GM12892 (cell line): ENCODE results near the gene DHX9.

Experiments used
- POLR2A ChIP-seq: IDR thresholded peaks from 2 replicates; pipeline ENCODE4 v1.6.1; 2011; ENCODE audit warnings: low read depth, low read length, control low read depth
- POLR2AphosphoS5 ChIP-seq: IDR thresholded peaks from 2 replicates; pipeline ENCODE4 v1.6.1; 2011; ENCODE audit warnings: low read depth, low read length, control low read depth
- TAF1 ChIP-seq: IDR thresholded peaks from 2 replicates; pipeline ENCODE4 v1.6.1; 2011; ENCODE audit warnings: low read depth, mild to moderate bottlenecking, control low read depth, low read length, borderline replicate concordance

DNA sequence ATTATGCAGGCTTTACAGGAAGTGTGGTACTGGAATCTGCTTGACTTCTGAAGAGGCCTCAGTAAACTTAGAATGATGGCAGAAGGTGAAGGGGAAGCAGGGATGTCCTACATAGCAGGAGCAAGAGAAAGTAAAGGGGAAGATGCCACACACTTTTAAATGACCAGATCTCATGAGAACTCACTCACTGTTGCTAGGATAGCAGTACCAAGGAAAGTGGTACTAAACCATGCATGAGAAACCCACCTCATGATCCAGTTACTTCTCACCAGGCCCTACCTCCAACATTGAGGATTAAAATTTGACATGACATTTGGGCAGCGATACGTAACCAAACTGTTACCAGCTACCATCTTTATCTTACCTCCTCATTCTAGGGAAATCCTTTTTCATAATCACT, 9.6 kb downstream of the DHX9 start:
- TF ChIP-seq POLR2AphosphoS5 (0 out of 2 replicates have a peak, but pooled peaks have one; percentile 25), POLR2A (no peak; the same call in 1 of the 2 replicates), TAF1 (no peak)
